ENCODE measurements around the gene PREX1.
"Not testable (repeated sequence)": the region's sequence is repeated elsewhere in the genome, so short reads cannot be mapped to it uniquely, and the experiment has no call there.

PREX1 gene, protein sequence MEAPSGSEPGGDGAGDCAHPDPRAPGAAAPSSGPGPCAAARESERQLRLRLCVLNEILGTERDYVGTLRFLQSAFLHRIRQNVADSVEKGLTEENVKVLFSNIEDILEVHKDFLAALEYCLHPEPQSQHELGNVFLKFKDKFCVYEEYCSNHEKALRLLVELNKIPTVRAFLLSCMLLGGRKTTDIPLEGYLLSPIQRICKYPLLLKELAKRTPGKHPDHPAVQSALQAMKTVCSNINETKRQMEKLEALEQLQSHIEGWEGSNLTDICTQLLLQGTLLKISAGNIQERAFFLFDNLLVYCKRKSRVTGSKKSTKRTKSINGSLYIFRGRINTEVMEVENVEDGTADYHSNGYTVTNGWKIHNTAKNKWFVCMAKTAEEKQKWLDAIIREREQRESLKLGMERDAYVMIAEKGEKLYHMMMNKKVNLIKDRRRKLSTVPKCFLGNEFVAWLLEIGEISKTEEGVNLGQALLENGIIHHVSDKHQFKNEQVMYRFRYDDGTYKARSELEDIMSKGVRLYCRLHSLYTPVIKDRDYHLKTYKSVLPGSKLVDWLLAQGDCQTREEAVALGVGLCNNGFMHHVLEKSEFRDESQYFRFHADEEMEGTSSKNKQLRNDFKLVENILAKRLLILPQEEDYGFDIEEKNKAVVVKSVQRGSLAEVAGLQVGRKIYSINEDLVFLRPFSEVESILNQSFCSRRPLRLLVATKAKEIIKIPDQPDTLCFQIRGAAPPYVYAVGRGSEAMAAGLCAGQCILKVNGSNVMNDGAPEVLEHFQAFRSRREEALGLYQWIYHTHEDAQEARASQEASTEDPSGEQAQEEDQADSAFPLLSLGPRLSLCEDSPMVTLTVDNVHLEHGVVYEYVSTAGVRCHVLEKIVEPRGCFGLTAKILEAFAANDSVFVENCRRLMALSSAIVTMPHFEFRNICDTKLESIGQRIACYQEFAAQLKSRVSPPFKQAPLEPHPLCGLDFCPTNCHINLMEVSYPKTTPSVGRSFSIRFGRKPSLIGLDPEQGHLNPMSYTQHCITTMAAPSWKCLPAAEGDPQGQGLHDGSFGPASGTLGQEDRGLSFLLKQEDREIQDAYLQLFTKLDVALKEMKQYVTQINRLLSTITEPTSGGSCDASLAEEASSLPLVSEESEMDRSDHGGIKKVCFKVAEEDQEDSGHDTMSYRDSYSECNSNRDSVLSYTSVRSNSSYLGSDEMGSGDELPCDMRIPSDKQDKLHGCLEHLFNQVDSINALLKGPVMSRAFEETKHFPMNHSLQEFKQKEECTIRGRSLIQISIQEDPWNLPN (N-terminal part only)

DNA sequence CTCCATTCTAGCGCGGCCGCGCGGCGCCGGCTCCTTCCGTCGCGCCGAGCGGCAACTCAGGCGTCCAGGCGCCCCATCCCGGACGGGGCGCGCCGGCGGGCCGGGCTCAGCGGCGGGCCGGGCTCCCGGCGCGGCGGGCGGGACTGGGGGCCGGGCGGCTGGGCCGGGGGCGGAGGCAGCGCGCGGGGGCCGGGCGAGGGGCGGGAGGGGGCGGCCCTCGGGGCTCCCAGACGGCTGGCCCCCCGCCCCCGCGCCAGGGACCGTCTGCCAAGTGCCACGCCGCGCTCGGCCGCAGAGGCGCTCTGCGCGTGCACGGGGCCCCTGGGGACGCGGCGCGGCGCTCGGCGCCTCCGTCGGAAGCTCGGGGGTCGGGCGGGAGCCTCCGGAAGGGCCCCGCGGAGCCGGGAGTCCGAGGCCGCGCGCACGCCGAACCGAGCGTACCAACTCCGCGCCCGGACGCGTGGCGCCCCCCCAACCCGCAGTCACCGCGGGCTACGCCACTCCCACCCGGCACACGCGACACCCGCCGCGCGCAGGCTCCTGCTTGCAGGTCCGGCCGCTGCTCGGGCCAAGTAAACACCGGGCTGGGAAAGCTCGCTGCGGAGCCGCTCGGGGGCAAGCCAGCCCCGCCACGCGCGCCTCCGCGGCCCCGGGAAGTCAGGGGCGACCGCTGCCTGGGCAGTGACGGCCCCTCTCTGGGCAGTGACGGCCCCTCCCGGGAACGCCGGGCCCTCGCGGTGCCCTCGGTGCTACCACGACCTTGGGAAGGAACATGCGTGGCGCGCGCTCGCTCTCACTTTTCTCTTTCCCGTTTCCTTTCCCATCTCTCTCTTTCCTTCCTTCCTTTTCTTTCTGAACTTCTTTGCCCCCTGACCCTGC is at the start of gene PREX1:
PREX1 (minus strand) TSS at position 145 of the 879 bp plus-strand sequence; CDS start at position 6, 139 bp downstream.
- DNase-seq: peak; percentile 90

DNA sequence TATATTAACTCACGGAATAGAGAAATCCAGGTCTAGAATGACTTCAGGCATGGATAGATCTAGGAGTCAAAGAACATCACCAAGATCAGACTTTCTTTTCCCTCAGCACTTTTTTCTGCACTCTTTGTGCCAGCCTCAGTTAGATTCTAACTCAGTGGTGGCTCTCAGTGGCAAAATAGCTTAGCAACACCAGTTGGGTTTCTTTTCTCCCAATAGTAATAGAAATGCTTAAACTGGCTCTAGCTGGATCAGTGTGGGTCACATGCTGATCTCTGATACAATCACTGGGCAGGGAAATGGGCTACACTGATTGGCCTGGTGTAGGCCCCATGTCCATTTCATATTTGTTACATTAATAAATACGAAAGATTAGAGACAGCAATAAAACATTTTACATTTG is 49.5 kb upstream of the PREX1 start:
- no peak for DNase-seq

DNA sequence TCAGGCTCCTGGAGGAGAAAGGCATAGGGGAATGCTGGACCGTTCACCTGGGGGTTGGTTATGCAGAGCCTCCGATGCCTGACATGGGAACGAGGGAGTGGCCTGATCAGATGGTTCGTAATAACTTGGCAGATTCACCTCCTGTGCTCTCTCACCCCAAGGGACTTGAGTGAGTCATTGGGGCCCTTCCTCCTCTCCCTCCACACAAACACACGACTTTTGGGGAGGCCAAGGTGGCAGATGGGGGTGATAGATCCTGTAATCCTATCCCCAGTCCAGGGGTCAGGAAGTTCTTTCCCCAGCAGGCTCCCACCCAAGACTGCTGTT is 48.1 kb upstream of the PREX1 start:
- DNase-seq: no peak

DNA sequence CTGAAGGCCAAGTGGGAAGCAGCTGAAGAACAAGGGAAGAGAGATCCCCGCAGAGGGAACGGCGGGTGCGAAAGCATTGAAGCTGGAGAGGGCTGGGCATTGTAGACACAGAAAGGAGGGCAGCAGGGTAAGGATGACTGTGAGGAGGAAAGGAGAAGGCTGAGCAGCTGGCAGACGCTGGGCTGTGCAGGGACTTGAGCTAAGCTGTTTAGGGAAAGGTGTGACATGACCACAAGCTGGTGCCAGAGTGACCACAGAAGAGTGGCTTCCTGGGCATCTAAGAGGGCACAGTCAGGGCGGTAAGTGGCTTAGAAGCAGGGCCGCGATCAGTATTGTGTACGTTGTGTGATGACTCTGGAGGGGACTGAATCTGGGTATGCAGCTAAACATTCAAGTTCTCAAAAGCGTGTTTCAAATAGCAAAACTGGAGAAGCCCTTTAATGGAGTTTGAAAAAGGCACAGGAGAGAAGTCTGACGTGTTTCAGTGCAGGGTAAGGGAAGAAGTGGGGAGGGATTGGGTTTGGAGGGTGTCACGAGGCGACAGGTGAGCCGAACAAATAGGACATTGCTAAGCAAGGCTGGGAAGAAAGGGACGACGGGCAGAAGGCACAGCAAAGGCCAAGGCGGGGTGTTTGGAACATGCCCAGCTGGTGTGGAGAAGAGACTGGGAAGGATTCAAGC is 47.6 kb upstream of the PREX1 start:
- DNase-seq: no peak

DNA sequence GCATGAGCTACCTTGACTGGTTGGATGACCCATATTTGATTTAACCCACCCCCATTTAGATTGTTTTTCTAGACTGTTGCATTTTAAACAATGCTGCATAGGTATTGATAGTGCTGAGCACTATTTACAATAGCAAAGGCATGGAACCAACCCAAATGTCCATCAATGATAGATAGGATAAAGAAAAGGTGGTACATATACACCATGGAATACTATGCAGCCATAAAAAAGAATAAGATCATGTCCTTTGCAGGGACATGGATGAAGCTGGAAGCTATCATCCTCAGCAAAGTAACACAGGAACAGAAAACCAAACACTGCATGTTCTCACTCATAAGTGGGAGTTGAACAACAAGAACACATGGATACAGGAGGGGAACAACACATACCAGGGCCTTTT is 41.6 kb upstream of the PREX1 start:
- DNase-seq: not testable (repeated sequence)

DNA sequence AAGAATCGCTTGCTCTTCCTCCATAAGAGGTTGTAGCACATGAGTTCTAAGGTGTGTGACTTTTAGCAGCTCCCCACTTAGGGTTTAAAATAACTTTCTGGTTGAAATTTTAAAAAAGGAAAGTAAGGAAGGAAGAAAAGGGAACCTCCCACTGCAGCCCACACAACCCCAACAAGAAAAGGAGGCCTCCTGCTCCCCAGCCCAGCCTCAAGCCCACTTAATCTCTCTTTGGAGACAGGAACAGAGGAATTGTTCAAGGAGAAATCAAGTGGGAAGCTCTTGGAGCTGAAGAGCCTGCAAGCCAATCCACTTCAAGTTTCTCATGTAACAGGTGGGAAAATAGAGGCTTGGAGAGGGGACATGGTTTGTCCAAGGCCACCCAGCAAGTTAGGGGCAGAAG is 39.1 kb upstream of the PREX1 start:
- DNase-seq: no peak

DNA sequence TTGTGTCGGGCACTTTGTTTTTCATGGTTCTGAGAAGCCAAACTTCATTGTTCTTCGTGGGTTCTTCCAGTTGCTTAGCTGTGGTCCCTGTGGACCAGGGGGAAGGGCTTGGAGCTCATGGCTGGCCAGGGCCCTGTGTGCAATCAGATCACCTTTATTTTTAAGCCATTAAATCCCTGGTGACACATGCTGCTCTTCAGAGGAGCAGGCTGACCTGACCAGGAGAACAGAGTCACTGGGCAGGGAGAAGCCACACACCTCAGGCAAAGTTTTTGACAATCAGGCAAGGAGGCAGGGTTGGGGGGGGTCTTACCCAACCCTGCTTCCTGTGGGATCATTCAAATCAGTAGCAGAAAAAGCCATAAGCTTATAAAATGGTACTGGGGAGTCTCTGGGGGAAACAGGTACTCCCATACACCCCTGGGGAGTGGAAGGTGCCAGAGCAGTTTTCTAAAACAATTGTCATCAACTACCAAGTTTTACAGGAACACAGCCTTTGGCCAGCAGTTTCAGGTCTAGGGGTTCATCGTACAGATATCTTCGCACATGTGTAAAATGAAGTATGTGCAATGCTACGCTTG is 37.0 kb upstream of the PREX1 start:
- DNase-seq: no peak

DNA sequence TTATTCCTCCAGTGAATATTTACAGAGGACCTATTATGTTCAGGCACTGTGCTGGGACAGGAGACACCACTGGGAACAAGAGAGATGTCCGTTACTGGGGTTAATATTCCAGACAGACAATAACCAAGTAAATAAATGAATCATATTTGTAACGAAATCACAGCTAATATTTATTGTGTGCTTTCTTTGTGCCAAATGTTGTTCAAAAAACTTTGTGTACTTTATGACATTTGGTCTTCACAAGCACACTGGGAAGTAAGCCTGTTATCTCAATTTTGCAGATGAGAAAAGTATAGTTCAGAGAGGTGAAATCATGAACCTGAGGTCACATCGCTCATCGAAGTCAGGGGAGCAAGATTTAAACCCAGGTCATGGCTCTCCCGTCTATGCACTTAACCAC is 36.5 kb upstream of the PREX1 start:
- no peak for DNase-seq

DNA sequence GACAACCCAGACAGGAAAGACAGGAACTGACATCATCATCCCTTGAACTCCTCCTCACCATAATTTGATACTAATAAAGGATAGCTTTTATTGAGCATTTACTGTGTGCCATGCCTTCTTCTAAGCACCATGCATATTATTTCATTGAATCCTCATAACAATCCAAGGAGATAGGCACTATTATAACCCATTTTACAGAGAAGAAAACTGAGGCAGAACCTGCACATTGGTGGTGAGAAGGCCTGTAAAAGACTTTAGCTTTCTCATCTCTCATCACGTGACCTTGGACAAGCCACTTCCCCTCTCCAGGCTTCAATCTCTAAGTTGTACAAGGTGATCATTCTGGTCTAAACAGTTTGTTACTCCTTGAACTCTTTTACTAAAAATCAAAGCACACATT is 34.5 kb upstream of the PREX1 start:
- DNase-seq: no peak

DNA sequence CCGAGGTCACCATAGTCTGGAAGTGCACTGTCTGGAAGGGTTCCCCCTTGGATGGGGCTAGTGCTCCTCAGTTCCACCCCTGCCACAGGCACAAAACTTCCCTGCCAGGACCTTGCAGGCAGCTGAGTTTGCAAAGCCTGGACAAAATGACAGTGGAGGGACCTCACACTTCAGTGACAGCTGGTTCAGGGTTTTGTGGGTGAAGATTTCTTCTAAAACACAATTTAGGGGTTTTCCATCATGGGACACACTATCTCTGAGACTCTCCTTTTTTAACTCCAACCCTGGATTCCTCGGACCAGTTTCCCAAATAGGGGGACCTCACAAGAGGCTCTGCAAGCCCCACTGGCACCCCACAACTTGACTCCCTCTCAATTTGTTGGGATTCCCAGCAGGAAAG is 33.6 kb upstream of the PREX1 start:
- DNase-seq: no peak

DNA sequence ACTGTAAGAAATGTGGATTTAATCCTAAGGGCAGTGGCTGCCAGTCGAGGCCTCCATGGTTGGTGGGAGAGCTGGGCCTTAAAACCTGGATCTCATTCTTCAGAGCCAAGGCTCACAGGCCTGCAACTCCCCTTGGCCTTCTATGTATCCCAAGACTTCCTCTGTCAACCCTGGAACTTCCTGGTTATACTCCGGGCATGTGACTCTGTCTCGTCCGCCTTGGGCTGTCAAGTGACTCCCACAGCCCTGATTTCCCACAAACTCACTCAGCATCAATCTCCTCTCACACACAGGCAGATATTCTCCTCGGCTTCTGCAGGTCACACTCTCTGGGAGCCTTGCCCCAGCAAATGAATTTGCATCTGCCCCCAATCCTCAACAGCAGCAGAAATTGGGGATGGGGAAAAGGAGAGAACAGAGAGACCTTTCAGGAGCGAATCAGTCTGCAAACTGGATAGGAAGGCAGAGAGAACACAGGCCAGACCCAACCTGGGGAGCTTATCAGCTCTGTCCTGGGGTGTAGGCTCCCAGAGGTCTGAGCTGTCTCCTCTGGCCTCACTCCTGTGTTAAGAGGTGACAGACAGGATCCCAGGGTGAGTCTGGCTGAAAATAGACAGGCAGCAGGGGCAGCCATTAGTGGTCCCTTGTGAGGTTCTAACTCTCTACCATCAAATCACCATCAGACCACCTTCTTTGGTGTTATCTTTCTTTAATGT is 30.4 kb upstream of the PREX1 start:
- DNase-seq: no peak

DNA sequence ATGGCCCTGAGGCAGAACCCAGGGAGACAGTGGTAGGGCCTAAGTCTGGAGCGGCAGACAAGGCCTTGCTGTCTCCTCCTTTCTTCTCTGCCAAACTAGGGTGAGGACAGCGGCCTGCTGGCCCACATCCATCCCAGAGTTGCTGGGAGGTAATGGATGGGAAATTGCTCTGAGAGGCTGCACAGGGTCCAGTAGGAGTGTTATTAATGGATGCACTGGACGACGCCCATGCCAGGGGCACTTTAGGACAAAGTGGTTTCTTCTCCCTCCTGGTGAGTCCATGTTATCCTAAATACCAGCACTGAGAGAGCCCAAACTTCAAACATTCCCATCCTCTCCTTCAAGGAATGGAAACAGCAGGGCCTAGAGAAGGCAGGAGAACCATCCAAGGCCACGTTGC is 28.3 kb upstream of the PREX1 start:
- no peak for DNase-seq

DNA sequence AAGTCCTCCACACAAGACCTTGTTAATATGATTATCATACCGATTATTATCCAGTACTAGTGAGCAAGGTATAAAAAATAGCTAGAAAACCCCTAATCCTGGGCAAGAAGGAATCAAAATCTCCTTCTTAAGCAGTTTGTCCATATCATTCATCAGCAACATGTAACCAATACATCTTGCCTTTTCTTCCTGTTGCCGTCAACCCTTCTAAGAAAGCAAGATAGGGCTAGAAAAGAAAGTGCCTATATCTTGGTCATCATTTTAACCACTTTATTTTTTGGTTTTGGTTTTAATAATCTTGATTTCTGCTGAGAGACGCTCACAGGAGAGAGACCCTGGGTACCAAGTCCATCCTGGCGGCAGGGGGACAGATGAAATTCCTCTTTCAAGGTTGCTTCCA is 27.2 kb upstream of the PREX1 start:
- no peak for DNase-seq

DNA sequence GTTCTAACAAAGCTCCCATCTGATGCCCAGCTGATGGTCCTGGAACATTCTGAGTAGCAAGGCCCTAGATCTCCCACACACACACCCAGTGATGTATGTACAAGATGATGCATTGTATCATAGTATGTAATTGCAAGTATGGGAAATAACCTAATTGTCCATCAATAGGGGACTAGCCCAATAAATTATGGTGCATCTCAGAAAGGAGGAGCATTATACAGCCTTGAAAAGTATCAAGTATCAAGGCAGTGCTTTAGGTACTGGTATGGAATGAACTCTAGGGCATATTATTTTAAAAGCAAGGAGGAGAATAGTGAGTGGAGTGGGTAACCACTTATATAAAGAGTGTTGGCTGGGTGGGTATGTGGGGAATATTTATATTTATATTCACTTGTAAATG is 24.8 kb upstream of the PREX1 start:
- no peak for DNase-seq

DNA sequence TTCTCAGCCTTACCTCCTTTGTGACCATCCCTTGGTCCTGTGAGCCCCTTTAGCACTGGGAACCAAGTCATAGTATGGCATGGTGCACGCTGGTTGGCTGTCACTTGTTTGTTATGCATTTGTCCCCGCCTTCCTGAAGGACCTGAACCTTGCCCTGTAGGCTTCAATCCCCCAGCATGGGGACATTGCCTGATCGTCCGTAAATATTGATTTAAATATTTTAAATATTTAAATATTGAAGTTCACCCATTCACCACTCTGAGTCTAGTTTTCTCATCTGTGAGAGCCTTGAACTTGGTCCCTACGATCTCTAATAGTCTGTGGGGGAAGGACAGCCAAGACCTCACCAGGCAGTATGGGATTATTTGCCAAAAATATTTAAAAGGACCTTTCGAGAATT is 23.8 kb upstream of the PREX1 start:
- DNase-seq: no peak

DNA sequence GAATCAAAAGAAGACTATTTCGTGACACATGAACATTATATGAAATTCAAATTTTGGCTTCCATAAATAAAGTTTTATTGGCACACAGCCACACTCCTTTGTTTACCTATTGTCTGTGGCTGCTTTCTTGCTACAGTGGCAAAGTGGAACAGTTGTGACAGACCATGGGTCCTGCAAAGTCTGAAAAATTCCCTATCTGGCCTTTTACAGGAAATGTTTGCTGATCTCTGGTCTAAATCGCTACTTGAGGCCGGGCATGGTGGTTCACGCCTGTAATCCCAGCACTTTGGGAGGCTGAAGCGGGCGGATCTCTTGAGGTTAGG is 23.1 kb upstream of the PREX1 start:
- DNase-seq: no peak

DNA sequence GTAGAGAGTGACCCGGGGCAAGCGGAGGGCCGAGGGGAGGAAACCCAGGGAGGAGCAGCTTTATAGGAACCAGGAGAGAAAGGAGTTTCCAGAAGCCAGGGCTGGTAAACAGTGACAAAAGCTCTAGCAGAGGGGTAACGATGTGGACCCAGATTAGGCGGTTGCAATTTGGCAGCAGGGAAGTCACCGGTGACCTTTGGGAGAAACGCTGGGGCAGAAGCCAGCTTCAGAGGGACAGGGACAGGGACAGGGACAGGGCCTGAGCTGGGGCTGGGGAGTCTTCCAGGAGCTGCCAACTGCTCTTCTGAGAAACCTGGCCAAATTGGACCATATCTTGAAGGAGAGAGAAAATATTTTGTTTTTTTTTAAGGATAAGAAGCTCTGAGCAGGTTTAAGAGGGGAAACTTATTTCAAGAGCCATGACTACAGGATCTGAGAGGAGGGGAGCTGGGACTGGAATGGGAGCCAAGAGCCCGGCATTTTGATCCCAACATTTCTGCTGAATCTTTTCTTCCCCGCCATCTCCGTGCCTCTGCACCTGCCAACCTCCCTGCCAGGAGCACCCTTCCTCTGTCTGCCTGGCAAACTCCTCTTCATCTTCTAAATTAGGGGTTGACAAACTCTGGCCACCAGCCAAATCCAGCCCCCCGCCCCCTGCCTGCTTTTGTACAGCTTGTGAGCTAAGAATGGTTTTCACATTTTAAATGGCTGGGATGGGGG is 22.6 kb upstream of the PREX1 start:
- DNase-seq: no peak

DNA sequence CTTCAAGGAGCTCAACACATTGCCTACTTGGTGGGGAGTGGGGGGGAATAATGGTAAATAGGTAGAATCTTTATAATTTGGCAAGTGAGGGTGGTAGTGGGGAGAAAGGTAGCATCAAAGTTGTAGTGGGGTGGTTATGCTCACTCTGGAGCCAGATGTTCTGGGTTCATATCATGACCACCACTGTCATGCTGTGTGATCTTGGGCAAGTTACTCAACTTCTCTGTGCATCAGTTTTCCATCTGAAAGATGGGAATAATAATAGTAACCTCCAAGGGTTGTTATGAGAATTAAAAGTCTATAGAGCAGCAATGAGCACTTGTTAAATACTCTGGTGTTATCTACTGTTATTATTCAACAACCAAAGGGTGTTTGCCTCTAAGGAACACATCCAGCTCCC is 22.0 kb upstream of the PREX1 start:
- DNase-seq: no peak

DNA sequence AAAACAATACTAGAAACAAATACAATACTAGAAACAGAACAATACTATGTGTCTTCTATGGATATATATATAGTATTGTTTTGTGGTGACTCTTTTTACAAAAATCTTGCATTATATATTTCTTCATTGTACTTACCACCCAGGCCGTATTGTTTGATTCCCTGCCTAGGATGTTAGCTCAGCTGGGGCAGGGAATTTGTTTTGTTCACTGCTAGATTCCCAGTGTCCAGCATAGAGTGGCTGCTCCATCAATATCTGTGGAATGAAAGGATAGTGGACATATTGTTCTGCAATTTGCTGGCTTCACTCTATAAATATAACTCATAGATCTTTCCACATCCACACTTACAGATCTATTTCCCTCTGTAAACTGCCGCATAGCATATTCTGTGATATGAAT is 21.5 kb upstream of the PREX1 start:
- no peak for DNase-seq

DNA sequence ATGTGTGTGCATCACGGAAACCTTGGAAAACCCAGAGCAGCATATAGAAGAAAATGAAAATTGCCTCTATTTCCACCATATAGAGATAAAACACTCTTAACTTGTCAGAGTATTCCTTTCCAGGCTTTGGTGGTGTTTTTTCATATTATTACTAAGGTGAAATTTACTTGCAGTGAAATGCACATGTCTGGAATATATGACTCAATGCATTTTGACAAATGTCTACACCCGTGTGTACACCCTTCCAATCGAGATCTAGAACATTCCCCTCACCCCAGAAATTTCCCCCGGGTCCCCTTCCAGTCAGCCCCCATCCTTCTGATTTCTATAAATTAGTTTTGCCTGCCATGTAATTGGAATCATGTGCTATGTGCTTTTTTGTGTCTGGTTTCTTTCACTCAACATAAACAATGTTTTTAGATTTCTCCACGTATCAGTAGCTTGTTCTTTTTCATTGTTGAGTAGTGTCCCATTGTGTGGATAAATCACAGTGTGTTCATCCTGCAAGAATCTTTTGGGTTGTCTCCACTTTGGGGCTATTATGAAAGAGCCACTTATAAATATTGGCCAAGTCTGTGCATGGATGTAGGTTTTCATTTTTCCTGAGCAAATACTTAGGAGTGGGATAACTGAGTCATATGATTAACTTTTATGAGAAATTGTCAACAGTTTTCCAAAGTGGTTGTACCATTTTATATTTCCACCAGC is 19.9 kb upstream of the PREX1 start:
- no peak for DNase-seq
